Medulla oblongata (tissue), 1 donor: ENCODE data around the gene LDLRAD4.
A peak's percentile ranks its signal among the peaks of the same experiment; 100 is the strongest.

Experiments used
- DNase-seq: peaks from one replicate; pipeline ENCODE4 v3.0.0-alpha.2; 2015; ENCODE audit errors: extremely low spot score

The LDLRAD4 gene

DNA sequence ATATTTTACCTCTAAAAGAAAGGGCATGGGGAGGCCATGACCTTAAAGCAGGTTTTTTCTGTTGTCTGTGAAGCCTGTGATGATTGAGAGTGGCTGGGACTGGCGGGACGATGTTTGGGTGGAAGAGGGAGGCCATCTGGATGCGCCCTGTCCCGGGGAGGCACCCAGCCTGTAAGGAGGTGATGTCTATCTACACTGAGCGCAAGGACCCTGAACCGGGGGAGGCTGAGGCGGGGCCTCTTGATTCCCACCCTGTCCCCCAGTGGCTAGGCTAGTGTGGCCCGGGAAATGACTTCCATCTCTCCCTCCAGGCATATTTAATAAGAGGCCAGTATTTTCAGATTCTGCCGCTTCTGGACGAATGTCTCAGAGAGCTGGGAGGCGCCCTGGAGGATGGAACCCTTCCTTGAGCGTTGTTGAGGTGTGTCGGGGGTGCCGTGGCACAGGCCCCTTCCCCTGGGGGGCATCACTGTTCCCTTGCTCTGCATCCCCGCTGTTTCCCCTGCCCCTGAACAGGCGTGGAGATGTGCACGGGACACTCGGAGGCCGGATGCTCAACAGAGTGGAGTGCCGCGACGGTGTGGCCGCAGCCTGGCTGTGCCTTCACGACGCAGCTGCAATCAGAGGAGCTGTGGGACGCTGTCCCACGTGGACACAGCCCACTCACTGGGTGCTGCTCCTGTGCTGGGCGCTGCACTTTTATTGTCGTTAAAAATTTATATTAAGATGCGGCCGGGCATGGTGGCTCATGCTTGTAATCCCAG, 185.4 kb downstream of the LDLRAD4 start:
- DNase-seq, result no peak

DNA sequence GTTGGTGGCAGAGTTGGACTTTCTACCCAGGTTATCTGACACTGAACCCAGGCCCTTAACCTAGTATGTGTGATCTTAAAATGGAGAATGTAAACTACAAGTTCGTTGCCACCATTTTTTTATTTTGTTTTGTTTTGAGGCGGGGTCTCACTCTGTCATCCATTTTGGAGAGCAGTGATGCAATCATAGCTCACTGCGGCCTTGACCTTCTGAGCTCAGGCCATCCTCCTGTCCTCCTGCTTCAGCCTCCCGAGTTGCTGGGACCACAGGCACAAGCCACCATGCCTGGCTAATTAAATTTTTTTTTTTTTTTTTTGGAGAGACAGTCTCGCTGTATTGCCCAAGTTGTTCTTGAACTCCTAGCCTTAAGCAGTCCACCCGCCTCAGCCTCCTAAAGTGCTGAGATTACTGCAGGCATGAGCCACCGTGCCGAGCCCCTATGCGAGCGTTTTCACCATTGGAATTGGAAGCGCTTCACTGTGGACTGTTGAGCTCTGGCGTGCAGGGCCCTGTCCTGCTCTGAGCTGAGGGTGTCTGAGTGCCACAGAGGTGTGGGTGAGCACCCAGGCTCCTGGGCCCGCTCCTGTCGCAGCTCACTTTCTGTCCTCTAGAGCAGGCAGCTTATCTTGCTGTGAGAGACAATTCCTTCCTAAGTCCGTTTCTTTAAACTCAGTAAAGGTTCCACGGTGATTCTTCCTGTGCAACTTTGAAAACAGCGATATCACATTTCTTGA, 186.9 kb downstream of the LDLRAD4 start:
- no peak for DNase-seq

DNA sequence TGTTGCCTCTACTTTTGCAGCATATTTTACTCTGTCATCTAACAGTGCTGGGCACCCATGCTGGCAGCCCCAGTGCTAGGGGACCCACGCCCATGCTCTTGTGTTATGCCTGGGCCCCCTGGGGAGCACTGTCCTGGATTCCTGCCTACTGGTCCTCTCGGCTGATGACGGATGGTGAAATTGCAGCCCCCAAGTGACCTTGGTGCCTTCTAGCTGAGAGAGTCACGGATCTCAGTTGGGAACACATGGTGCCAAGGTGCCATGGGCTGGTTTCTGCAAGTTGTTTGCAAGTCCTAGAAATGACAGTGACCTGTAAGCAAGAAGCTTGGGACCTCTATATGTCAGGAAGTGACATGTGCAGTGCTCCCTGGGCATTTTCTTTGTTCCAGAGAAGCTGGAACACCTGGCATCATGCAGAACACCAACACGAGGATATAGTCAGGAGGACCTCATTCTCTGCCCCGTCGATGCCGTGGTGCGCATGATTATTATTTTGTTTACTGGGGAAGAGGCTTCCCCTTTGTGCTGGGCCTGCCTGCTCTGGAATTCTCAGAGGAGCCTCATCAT, 187.6 kb downstream of the LDLRAD4 start:
- DNase-seq, result no peak

DNA sequence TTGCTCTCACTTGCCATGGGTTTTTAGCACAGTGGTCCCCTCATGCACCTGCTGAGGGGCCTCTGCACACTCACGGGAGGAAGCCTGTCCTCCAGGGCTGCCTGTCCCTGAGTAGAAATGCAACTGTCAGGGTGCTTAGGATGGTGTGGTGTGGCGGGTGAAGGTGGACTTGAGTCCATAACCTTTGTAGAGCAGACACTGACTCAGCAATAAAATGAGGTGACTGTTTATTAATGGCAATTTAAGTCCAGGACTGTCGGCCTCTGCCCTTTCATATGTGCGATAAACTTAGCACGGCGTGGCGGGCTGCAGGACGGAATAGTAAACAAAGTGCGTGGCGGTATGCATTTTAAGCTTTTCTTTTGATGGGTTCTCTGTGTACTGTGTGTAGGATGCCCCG, 188.2 kb downstream of the LDLRAD4 start:
- DNase-seq, result no peak

DNA sequence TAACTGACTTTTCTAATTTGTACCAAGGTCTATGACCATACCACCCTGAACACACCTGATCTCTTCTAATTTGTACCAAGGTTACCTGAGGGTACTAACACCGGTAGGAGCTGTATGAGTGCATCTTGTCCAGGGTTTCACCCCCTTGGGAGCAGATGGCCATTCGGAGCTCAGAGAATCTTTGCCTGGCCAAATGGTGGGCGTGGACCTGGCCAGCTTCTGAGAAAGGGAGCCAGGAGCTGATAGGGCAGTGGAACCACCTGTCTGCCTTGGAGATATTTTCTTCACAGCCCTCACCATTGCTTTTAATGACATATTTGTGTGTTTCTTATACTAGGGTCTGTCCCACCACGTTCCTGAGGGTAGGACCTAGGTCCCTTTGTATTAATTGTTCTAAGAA, 188.9 kb downstream of the LDLRAD4 start:
- DNase-seq, result no peak

DNA sequence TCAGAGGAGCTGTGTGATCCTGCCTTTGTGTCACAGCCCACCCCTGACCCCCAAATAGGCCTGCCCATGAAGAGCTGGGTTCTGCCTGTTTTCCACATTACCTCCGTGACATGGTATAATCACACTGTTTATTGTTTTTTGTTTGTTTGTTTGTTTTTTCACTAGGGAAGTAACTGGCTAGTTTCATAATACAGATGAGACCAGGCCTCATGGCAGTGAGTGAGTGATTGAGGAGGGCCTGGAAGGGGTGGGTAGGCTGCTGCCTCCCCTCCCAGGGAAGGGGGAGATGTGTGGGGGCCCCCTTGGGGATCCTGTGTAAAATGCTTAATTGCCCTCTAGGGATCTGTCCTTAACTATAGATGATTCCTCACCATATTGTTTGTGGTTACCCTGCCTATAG, 190.5 kb downstream of the LDLRAD4 start:
- DNase-seq, result no peak

DNA sequence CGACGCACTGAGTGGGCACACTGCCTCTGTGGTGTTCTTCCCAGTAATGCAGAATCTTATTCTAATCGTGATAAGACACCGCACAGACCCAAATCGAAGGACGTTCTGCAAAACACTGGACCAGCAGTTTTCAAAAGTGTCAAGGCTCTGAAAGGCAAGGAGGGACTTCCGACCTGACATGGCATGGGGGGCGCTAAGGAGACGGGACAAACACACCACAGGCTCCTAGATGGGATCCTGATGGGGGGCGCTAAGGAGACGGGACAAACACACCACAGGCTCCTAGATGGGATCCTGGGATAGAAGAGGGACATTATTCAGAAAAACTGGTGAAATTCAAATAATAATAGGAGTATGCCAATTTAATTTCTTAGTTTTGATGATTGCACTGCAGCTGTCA, 191.4 kb downstream of the LDLRAD4 start:
- DNase-seq, result no peak

DNA sequence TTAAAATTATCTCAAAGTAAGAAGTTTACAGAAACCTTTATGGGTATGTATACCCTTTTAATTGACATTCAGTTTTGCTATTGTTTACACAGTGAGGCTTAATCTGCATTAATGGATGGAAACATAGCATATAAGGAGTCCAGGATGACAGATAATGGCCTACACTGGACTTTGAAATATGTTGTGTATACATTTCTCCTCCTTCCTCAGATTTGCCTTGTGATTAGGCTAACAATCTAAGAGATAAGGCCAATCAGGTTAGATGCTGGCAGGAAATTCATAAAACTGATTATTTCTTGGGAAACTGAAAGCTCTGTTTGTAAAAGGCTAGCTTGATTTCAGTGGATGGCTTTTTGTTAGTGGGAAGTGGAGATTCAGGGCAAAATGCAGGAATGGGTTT, 191.9 kb downstream of the LDLRAD4 start:
- DNase-seq, result no peak

DNA sequence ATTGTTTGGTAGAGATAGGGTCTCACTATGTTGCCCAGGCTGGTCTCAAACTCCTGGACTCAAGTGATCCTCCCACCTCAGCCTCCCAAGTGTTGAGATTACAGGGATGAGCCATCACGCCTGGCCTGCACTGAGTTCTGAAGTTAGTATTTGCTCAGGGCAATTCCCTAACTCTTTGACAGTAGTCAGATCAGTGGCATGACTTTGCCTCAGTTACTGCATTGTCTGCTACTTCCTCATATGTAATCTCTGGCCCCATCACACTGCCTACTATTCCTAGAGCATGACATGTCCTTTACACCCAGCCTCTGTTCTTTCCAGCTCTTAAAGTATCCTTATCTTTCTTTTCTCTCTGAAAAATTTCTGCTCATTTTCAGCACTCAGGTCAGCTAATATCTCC, 193.5 kb downstream of the LDLRAD4 start:
- no peak for DNase-seq

DNA sequence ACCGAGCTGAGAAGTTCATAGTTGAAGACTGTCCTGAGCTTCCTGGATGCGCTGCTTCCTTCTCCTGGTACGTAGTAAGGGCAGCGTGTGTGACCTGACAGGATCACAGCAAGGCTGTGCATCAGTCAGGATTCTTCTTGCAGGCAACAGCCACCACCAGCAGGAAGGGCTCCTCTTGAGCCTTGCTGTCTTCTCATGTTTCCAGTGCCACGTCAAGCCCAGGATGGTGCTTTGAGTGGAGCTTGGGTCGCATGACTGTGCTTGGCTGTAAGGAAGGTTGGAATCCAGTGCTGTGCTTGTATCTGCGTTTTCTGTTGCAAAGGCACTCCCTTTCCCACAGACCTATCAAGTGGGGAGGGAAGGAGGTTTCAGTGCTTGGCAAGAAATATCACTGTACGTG, 194.3 kb downstream of the LDLRAD4 start:
- DNase-seq, result no peak

DNA sequence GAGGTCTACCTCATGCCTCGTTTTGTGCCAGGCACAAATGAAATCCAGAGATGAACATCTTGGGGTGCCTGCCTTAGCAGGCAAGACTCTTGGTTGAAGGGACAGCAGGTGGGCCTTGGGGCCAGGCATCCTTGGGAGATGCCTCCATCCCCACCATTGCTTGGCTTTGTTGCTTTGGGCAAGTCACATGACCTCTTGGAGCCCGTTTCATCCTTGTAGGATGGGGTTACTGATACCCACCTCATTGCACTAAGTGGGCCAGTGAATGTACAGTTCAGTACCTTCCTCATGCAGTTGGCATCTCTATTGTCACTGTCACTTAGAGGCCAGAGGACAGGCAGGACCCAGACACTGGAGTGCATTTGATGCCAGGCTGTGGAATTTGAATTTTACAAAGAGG, 195.5 kb downstream of the LDLRAD4 start:
- DNase-seq, result no peak

DNA sequence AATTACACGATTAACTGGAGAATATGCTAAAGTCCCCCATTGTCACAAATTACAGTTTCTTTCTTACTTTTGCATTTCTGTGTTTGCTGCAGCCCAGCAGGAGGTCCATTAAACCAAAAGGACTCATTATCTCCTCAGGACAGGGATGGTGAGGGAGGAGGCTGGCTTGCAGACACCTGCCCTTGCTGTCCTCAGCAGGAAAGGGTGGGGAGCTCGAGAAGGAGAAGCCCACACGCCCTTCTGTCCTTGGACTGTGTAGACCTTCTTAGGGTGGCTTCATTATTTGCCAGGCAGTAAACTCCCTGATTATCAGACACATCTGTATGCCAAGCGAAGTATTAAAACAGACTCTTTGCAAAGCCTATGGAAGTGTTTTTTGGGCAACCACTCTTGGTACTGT, 196.0 kb downstream of the LDLRAD4 start:
- DNase-seq, result no peak

DNA sequence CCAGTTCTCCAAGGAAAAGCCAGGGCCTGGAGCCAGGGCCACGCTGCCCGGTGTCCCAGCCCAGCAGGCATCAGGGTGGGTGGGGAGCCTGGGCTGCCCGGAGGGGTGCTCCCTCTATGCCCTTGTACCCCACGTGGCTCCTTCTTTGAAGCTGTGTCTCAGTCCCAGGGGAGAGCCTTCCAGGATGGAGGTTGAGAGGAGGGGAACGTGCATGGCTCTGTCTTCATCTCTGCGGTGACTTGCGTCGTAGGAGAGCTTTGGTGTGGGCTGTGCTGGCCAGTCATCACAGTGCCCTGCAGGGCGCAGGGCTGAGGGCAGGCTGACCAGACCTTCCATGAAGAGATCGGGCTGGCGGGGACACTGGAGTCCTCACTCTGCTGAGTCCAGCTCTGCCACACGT, 197.2 kb downstream of the LDLRAD4 start:
- DNase-seq, result no peak

DNA sequence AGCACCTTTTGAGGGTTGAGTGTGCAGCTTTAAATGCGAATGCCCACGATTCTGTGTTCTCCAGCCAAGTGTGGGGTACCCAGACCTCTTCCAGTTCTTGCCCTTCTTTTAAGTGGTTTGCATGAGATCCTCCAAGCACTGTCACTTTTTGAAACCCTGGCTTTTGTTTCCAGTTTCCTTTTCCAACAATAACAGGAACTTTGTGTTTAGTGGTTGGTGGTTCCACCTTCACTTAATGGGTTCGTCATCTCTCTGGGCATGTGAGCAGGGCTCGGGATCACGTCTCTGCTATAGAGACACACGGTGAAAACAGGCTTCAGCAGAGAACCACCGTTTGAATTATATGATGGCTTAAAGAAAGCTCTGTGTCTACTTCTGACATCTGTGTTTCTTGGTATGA, 197.6 kb downstream of the LDLRAD4 start:
- DNase-seq, result peak; percentile 28

DNA sequence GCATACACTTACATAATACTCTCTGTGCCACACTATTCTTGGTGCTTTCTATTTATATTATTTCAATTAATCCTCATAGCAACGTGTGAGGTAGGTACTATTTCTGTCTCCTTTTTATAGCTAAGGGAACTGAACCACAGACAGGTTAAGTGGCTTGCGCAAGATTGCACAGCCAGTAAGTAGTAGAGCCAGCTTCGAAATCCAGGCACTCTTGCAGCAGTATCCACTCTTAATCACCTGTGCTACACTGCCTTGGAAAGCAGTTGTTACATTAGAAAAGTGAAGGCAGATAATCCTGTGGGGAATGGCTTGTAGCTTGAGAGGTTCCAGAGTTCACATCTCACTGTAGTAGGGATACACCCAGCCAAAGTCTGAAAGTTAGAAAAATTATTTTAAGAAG, 198.3 kb downstream of the LDLRAD4 start:
- no peak for DNase-seq

DNA sequence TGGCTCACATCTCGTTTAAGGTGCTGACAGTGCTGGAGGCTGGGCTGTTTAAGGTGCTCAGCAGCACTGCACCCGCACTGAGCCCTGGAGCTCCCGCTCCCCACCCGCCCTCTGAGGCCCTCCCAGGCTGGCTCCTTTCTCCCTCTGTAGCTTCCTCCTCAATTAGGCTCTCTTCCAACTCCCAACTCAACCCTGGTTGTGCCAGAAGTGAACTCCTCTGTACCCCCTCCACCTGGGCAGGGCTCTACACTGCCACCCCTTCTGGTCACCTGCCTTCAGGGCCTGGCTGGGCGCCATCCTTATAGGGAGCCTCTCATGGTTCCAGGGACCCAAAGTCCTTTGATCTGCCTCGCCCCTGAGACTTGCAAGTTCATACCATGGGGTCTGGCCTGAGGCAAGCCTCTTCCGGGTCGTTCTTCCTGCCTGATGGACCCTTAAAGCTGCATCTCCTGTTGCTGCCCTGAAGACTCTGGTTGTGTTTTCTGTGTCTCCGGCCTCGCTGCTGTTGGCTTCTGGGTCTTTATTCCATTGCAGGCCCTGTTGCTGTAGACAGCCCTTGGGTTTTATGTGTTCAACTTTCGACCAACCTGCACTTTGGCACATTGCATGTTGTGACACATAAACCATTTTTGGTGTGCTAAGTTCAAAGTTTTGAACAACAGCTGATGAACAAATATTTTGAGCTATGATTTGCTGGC, 199.6 kb downstream of the LDLRAD4 start:
- DNase-seq, result no peak

DNA sequence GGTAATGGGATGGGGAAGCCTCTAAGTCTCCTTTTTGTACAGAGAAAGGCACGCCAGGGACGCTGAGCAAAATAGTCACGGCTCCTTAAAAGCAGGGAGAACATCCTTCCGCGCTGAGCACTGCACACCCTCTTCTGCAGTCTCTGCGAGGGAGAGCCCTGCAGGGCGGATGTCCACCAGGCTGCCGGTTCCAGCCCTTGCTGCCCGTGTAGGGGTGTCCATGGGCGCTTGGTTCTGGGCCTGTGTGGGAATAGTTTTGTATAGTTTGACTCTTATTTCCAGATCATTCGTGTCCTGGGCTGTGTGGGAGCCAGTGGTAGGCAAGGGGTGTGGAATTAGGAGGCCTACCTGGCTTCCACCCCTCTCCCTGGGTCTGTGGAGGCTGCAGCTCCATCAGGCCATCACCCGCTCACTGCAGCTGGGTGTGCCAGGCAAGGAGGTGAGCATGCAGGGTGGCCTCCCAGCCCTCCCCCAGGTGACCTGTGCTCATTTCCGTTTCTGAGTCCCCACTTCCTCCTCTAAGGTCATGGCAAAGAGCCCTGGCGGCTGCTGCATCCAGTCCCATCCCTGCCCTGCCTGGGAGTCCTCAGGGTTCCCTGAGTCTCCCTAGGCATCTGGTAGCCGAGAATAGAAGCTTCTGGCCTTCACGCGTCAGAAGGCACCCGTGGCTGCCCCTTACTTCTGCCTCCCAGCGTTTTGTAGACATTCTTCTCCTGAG, 202.6 kb downstream of the LDLRAD4 start:
- DNase-seq, result no peak

DNA sequence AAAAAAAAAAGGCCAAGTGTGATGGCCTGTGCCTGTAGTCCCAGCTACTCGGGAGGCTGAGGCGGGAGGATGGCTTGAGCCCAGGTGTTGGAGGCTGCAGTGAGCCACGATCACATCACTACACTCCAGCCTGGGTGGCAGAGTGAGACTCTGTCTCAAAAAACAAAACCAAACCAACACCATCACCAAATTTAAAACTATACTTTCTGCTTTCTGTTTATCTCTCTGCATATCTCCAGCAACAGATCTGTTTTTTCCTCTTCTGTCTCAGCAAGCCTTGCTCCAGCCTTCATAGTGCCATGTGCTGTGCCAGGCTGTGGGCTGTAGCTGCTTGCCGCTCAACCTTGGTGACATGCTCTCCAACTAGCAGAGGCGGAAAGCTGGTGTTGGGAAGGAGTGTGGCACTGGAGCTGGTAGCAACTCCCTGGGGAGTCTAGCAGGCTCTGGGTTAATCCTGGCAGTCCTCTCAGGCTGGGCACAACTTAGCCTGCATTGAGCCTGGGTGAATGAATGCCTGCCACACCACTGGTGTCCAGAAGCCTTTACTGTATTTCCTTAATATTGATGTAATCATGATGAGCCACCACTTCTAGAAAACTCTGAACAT, 204.1 kb downstream of the LDLRAD4 start:
- DNase-seq, result no peak

DNA sequence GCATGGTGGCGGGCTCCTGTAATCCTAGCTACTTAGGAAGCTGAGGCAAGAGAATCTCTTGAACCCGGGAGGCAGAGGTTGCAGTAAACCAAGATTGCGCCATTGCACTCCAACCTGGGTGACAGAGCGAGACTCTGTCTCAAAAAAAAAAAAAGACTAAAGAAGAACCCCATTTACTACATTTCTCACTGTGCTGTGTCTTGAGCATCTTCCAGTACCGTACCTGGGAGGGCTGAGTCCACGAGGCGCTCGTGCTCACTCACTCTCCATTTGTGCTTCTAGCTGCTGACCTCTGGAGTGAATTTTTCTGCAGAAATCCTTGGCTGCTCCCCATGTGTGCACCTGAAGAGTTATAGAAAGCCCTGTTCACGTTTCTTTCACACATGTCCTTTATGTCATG, 204.8 kb downstream of the LDLRAD4 start:
- no peak for DNase-seq

DNA sequence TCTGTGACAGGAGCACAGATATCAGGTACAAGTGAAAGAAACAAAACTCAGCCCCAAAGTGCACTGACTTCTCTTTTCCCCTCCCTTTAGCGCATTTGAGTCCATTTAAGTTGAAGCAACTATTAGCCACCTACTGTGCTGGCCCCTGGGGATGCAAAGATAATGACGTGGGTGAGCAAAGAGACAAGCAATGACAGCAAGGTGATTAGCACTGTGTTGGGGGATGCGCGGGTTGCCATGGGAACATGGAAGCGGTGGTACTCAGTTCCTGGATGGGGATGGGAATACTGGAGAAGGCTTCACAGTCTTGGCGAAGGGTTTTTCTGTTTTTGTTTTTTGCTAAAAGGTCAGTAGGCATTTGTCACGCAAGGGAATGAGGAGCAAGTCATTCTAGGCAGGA, 205.8 kb downstream of the LDLRAD4 start:
- DNase-seq, result no peak

DNA sequence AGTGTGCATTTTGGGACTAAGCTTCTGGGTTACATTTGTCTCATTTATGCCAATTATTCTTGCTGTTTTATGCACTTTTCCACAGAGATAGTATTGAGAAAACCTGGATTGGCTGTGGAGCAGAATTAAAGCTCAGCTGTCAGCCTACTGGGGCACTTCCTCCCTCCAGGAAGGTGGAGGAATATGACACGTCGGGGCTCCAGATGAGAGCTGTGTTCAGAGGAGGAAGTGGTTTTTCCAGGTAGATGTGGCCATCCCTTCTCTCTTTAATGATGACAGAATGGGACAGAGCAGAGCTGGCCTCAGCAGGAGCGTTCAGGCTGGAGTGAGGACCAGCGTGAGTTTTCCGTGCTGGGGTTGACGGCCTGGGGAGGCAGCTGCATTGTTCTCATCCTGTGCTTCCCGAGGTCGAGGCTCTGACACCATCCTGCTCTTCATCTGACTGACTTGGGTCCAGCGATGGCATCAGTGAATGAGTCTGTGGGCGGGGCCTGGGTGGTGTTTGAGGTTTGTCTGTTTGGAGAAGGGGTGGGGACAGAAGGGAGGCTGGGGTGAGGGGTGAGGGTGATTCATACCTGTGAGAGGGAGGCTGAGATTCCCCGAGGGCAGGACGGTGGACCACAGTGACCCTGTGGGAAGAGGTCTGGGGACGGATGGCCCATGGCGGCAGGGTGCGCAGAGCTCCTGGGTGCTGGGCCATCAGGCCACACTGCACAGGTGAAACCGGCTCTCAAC, 207.0 kb downstream of the LDLRAD4 start:
- no peak for DNase-seq
